Heart left ventricle (tissue), 16 donors: Measurements from ENCODE around the gene PIM2. TPM values are rescaled to one million over a fixed set of nuclear protein-coding genes. Genes with fewer than 3 reads are reported as not detected.

Experiments
- ATAC-seq, 4 donors: fragments of 200-7000 bp; cut with Tn5 transposase; one replicate each; pipeline ENCODE4 v1.9.1; 2020 to 2022; ENCODE audit warnings: moderate library complexity in 4 of 4, mild to moderate bottlenecking in 3 of 4, moderate number of reproducible peaks in 1 of 4
- DNase-seq, 5 donors: peaks; one replicate each; pipeline ENCODE4 v3.0.0-alpha.2; 2020
- H3K27ac ChIP-seq, 12 donors: fragments of 200-600 bp; sonication (generic) in 4 of 12; one replicate each; pipeline versions ENCODE4 v1.5.0 to v1.8.0; 2016 to 2022; ENCODE audit warnings: mild to moderate bottlenecking in 2 of 12
- H3K27me3 ChIP-seq, 9 donors: fragments of 200-600 bp; sonication (generic) in 2 of 9; one replicate each; pipeline versions ENCODE4 v1.5.1 to v1.8.0; 2016 to 2022; ENCODE audit warnings: mild to moderate bottlenecking in 3 of 9
- H3K36me3 ChIP-seq, 9 donors: fragments of 200-600 bp; sonication (generic) in 2 of 9; one replicate each; pipeline versions ENCODE4 v1.5.0 to v1.8.0; 2018 to 2022; ENCODE audit warnings: mild to moderate bottlenecking in 2 of 9
- H3K4me1 ChIP-seq, 12 donors: fragments of 200-600 bp; sonication (generic) in 4 of 12; one replicate each; pipeline versions ENCODE4 v1.5.0 to v1.8.0; 2016 to 2022; ENCODE audit warnings: mild to moderate bottlenecking in 3 of 12
- H3K4me3 ChIP-seq, 12 donors: fragments of 200-600 bp; sonication (generic) in 4 of 12; one replicate each; pipeline versions ENCODE4 v1.5.0 to v1.8.0; 2017 to 2022; ENCODE audit warnings: mild to moderate bottlenecking in 9 of 12, moderate library complexity in 4 of 12
- H3K9me3 ChIP-seq, 12 donors: fragments of 200-600 bp; sonication (generic) in 4 of 12; one replicate each; pipeline versions ENCODE4 v1.5.0 to v1.8.0; 2016 to 2022; ENCODE audit warnings: mild to moderate bottlenecking in 1 of 12
- POLR2A ChIP-seq, 2 donors: fragments of 450-650 bp; IDR thresholded peaks; one replicate each; pipeline ENCODE4 v1.6.1; 2017; ENCODE audit warnings: antibody characterized with exemption in 2 of 2, mild to moderate bottlenecking in 2 of 2, moderate library complexity in 2 of 2
- WGBS, 4 donors: extraction: QIAGEN DNeasy Blood & Tissue Kit in 2 of 4; methylation state at CpG; one replicate each; pipeline versions ENCODE4 v1.1.5 to v1.1.7; 2013 to 2018; 5-methylcytosine and 5-hydroxymethylcytosine counted together
- intact Hi-C, 10 donors: fragments of 100-400 bp; cut with DNase I; formaldehyde crosslinking; loops; one replicate each; pipeline versions ENCODE4 v1.11.1 to v1.14.2; 2022
- polyA plus RNA-seq, 2 donors: library from polyadenylated mRNA; stranded (reverse); fragments of 200-250 nt; gene quantifications; one replicate each; pipeline ENCODE4 v1.2.3, GENCODE V29; 2013
- total RNA-seq, 9 donors: library from RNA; depleted of rRNA in 2 of 9; stranded (reverse); fragments of >200 nt in 2 of 9; fragmentation: NEBNext Ultra II Directional in 3 of 9; extraction: Animal tissue kit (Norgen Biotek cat#: 25700) in 3 of 9; gene quantifications; one replicate each; pipeline versions ENCODE4 v1.1.0 to v1.2.4, GENCODE V29; 2016 to 2023
- TF ChIP-seq, protein P1 (sequence below), 12 donors: fragments of 200-600 bp; sonication (generic) in 4 of 12; IDR thresholded peaks; one replicate each; pipeline versions ENCODE4 v1.5.0 to v1.8.0; 2018 to 2022; ENCODE audit warnings: antibody characterized with exemption in 12 of 12, mild to moderate bottlenecking in 5 of 12
- donor health status: ischemic (EF 13 %, LVEDD 7.1; RV severe dilation, severe dysfunction).
- donor health status: healthy with polysubstance abuse.
- donor health status: DM: no; HTN: yes; CAD: no.
- donor health status: DM: no; HTN: no; CAD: no.
- donor health status: ischemic (EF 25% LVEDD 6.9; RV normal size, moderate dysfunction).
- donor health status: ischemic (EF 25% LVEDD 5.7; RV mildly dilated, moderate dysfunction).
- donor health status: healthy.
- donor health status: DM: yes; HTN: yes; CAD: no.
- donor health status: ischemic (EF 35%, LVEDD 5.7; RV mildly dilated, moderate dysfunction).
- donor health status: nonischemic (EF 11% LVEDD 7.7; RV severe dilation, severe dysfunction).
- donor health status: DM: yes; HTN: yes; CAD: no.
- donor health status: PGD.
- donor health status: ischemic (EF 29% LVEDD 5.4; RV normal size, mild dysfunction).
- donor health status: nonischemic (EF 23%, LVEDD 6.1; RV moderate dilation, normal function).

Gene PIM2
- total and polyA plus RNA-seq, 11 donors = 2.0 to 13.3 (median 3.5) TPM

DNA sequence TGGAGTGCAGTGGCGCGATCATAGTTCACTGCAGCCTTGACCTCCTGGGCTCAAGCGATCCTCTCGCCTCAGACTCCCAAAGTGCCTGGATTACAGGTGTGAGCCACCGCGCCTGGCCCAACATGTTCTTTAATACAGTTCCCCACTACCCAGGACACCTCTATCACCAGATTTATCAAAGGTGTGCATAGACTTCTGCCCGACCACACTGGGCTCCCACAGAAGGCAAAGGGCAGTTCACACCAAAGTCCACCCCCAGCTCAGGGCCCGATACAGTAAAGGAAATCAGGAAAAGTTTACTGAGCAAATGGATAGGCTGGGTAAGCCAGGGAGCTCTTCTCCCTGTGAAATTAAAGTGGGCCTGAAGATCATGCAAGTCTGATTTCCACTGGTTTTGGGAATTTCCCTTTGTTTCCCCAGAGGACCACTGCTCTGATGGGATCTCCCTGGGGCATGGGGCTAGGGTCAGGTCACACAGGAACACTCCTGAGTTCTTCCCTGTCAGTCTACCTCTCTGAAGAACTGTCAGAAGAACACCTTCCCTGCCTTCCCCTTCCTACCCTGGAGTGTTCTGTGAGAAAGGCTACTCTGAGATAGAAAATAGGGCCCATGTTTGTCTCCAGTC lies 17.7 kb upstream of the PIM2 start:
- intact Hi-C loops = no loop called here
- DNase-seq (no peak), ATAC-seq (no peak)
- no peak overlapping the region for H3K4me3 ChIP-seq
- 86 to 93% (median 90%) methylated on average over 8 of the region's 8 CpGs for WGBS, 4 donors
- H3K9me3 ChIP-seq = peaks cover 0 to 8% (median 0%) of the 10 kb centered on the region in 12 donors
- H3K27me3 ChIP-seq = no peaks in the 10 kb centered on the region
- TF ChIP-seq POLR2A (IDR thresholded peaks at IDR 0.05) = no peak
- TF ChIP-seq, protein P1, sequence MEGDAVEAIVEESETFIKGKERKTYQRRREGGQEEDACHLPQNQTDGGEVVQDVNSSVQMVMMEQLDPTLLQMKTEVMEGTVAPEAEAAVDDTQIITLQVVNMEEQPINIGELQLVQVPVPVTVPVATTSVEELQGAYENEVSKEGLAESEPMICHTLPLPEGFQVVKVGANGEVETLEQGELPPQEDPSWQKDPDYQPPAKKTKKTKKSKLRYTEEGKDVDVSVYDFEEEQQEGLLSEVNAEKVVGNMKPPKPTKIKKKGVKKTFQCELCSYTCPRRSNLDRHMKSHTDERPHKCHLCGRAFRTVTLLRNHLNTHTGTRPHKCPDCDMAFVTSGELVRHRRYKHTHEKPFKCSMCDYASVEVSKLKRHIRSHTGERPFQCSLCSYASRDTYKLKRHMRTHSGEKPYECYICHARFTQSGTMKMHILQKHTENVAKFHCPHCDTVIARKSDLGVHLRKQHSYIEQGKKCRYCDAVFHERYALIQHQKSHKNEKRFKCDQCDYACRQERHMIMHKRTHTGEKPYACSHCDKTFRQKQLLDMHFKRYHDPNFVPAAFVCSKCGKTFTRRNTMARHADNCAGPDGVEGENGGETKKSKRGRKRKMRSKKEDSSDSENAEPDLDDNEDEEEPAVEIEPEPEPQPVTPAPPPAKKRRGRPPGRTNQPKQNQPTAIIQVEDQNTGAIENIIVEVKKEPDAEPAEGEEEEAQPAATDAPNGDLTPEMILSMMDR (IDR thresholded peaks at IDR 0.05) = no peak
- H3K36me3 ChIP-seq = peaks cover 0 to 40% (median 16%) of the 10 kb centered on the region in 9 donors
- peaks cover 0 to 69% (median 8%) of the 10 kb centered on the region in 12 donors for H3K4me1 ChIP-seq
- peak overlapping the region in 5 of 12 donors; percentile 3 to 82 (median 30) for H3K27ac ChIP-seq

DNA sequence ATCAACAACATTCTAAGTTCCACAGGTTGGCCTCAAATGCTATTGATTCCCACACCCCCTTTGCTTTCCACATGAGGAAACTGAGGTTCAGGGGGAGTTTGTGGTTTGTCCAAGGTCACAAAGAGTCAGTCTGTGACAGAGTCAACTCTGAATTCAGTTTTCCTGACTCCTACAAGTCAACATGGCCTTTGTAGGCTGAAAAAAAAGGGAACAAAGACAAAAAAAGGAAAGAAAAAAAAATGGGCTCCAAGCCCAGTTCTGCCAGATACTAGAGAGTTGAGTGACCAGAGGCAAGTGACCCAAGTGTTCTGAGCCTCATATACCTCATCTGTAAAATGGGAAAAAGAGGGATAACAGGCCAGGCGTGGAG lies 16.5 kb upstream of the PIM2 start:
- no peaks in the 10 kb centered on the region for H3K27me3 ChIP-seq
- peaks cover 0 to 49% (median 25%) of the 10 kb centered on the region in 9 donors for H3K36me3 ChIP-seq
- intact Hi-C loops = no loop called here
- WGBS, 4 donors = 71 to 100% (median 89%) methylated on average over 1 of the region's 1 CpG
- TF ChIP-seq, protein P1 (IDR thresholded peaks at IDR 0.05) = no peak
- TF ChIP-seq POLR2A (IDR thresholded peaks at IDR 0.05) = no peak
- H3K4me3 ChIP-seq = no peak overlapping the region
- peaks cover 0 to 8% (median 0%) of the 10 kb centered on the region in 12 donors for H3K9me3 ChIP-seq
- peak overlapping the region in 1 of 12 donors; percentile 42 for H3K27ac ChIP-seq
- H3K4me1 ChIP-seq = peaks cover 0 to 56% (median 6%) of the 10 kb centered on the region in 12 donors
- no peak for DNase-seq
- no peak for ATAC-seq

DNA sequence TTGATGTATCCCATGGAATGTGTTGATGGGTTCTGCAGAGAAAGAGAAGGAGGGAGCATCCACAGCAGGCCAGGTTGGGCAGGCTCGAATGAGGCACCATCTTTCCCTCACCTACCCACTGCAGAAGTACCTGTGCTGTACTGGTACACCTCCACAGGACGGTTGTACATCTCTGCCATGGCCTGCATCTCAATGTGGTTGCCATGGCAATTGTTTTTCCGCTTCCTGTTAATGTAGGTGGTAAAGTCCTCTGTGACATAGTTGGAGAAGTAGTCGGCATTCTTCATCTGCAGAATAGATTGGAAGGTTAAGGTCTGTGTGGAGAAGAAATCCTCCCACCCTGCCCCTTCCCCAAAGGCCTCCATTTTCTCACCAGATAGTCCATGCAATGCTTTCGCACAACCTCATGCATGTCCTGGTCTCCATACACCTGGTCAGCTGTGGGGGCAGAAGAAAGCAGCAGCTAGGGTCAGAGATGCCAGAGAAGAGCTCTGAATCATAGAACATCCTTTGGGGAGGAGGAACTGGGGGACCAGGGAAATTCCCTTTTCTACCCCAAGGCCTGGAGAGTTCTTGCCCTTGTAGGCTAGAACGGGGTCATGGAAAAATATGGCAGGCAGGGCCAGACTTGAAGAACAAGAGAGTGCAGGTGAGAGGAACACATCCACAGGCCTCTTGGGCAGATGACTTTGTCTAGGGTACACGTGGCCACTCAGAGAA lies 15.9 kb upstream of the PIM2 start:
- Histone ChIP-seq H3K36me3 (peaks cover 0 to 55% (median 31%) of the 10 kb centered on the region in 9 donors), H3K9me3 (peaks cover 0 to 8% (median 0%) of the 10 kb centered on the region in 12 donors), H3K4me1 (peaks cover 0 to 52% (median 6%) of the 10 kb centered on the region in 12 donors), H3K4me3 (no peak overlapping the region), H3K27ac (peak overlapping the region in 1 of 12 donors; percentile 42), H3K27me3 (no peaks in the 10 kb centered on the region)
- TF ChIP-seq, protein P1 (IDR thresholded peaks at IDR 0.05) = no peak
- no peak for TF ChIP-seq POLR2A (IDR thresholded peaks at IDR 0.05)
- DNase-seq (no peak), ATAC-seq (no peak)
- intact Hi-C loops = no loop called here
- WGBS, 4 donors = 63 to 83% (median 76%) methylated on average over 7 of the region's 7 CpGs

DNA sequence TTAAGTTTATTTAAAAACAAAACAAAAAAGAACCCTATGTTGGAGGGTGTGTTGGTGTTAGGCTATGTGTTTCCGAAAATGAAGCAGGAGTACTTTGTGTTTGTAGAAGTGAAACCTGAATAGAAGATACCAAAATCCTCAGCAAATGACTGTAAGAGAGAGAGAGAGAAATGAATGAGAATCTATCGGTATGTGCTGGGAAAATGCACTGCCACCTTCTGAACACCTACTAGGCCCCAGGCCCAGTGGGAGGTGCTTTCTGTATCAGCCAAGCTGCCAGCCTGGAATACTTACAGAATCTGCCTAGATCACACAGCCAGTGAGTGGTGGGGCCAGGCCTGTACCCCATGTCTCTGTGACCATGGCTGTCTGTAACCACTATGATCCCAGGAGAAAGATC lies 14.9 kb upstream of the PIM2 start:
- no peak for DNase-seq
- Histone ChIP-seq H3K27me3 (no peaks in the 10 kb centered on the region), H3K9me3 (peaks cover 0 to 8% (median 0%) of the 10 kb centered on the region in 12 donors), H3K4me3 (no peak overlapping the region), H3K4me1 (peaks cover 0 to 42% (median 6%) of the 10 kb centered on the region in 12 donors), H3K36me3 (peaks cover 0 to 61% (median 36%) of the 10 kb centered on the region in 9 donors), H3K27ac (no peak overlapping the region)
- WGBS, 4 donors = 82 to 93% (median 87%) methylated on average over 2 of the region's 2 CpGs
- TF ChIP-seq POLR2A (IDR thresholded peaks at IDR 0.05) = no peak
- TF ChIP-seq, protein P1 (IDR thresholded peaks at IDR 0.05) = no peak
- intact Hi-C loops = no loop called here
- no peak for ATAC-seq
